ENCODE data around the gene BOK.

- no peak for TF ChIP-seq EZH2 (IDR thresholded peaks at IDR 0.05; ENCODE audit: insufficient read depth, poor library complexity, severe bottlenecking)
- TF ChIP-seq EZH2phosphoT487 (IDR thresholded peaks at IDR 0.05; ENCODE audit: insufficient read depth, low read depth): no peak
Observed at GRCh38 chr2:241553981-241554380, 4.6 kb upstream of the BOK start.
